NK-92 treated with Interleukin-12 subunit alpha and Interleukin-12 subunit beta, amount 100 ng/mL, for 24 hours (cell line): ENCODE measurements around the gene ANKRD11.
"Not testable (repeated sequence)": the region's sequence is repeated elsewhere in the genome, so short reads cannot be mapped to it uniquely, and the experiment has no call there.

Experiments
- DNase-seq: peaks from one replicate; lab custom pipeline; 2025; lab: John Stamatoyannopoulos, UW

The ANKRD11 gene

DNA sequence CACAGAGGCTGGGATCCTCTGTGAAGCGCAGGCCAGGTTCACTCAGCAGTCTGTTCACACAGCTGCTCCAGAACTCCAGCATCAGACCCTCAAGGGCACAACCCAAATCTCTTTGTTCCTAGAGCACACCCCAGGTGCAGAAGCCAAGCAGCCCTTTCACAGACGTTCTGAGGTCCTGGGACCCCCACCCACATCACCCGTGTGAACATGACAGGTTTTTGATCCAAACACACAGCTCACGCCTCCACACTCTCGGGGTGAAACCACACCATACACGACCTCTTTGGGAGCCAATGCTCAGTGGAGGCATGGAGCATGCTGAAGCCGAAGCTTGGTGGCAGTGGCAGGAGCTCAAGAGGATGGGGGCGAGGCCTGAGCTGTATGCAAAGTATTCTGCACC, 175.5 kb downstream of the ANKRD11 start:
- no peak for DNase-seq

DNA sequence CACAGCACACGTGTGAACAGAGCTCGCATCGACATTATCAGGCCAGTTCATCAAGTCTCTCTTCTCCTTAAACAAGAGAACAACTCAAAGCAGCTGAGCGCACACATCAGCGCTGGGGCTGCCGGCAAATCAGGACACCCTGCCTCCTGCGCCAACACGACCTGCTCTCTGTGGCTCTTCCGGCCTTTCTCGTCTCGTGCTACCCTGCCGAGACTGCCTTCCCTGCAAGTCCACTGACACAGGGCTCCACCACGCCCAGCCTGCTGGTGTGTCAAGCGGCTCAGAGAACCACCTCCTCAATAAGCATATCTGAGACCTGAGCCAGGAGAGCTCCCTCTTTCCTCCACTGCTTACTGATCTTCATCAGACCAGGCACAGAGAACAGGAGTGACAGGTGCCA, 176.0 kb downstream of the ANKRD11 start:
- no peak for DNase-seq

DNA sequence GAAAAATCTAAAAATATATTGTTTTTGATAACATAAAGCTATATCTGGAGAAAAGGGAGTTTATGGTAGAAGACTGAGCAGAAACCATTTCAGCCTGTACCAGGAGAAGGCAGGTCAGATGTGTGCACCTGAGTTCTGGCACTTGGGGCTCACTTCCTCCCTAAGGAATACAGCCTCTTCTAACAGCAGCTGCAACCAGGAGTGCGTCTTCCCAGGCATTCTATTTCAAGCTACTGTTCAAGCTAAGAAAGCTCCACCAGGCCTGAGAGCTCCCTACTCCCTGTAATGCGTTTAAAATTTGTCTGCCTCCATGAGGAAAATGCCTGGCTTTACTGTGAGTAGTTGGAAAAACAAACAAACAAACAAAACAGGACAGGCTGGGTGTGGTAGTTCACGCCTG, 176.8 kb downstream of the ANKRD11 start:
- no peak for DNase-seq

DNA sequence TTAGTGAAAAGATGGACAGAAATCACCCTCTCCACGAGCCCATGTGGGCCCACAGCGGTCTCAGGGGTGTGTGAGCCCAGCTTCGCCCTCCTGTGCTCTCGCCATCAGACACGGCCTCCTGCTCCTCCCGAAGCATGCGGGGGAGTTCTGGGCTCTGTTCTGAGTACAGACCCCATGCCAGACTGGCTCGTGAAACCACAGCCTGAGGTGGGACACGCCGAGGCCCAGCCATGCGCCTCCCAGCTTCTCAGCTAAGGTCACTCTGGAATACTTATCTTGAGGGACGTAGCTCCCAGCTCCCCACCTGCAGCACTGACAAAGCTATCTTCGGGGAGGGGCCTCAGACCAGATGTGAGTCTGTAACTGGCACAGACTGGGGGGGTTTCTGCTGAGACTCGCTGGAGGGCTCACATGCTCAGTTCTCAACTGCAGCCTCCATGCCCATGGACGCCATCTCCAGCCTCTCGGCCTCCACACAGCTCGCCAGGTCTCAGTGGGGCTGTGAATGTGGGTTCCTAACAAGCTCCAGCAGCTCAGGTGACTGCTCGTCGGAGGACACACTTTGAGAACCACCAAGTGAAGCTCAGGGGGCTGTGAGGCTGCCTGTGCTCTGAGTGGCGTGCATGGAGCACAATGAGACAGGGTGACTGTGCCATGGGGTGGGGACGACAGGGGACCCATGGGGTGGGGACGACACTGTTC, 177.6 kb downstream of the ANKRD11 start:
- no peak for DNase-seq

DNA sequence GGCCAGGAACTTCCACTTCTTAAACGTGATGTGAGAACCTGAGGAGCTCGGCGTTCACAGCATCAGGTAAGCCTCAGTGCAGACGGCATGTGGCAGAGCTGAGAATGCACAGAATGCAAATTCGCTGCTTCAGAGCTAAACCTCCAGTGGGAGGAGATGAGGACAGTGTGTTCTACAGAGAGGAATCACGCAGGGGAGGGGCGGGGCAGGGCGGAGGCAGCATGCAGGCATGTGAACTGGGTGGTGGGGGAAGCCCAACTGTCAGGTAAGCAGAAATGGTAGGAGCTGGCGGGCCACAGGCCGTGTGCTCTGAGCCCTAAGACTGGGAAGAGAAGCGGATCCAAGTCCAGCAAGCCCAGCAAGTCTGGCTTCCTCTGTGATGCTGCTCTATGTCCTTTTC, 178.2 kb downstream of the ANKRD11 start:
- DNase-seq = no peak

DNA sequence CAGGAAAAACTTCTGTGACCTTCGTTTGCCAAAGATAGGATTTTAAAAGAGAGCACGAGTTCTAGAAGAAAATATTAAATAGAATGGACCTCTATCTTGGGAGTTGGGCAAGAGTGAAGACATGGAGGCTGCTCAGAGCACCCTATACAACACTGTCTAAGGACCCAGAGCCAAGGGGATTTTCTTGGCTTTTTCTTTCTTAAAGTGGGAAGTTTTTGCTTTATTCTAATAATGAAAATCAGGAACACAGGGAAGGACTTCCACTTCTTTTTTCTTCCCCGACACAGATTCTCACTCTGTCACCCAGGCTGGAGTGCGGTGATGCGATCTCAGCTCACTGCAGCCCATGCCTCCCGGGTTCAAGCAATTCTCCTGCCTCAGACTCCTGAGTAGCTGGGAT, 178.7 kb downstream of the ANKRD11 start:
- no peak for DNase-seq

DNA sequence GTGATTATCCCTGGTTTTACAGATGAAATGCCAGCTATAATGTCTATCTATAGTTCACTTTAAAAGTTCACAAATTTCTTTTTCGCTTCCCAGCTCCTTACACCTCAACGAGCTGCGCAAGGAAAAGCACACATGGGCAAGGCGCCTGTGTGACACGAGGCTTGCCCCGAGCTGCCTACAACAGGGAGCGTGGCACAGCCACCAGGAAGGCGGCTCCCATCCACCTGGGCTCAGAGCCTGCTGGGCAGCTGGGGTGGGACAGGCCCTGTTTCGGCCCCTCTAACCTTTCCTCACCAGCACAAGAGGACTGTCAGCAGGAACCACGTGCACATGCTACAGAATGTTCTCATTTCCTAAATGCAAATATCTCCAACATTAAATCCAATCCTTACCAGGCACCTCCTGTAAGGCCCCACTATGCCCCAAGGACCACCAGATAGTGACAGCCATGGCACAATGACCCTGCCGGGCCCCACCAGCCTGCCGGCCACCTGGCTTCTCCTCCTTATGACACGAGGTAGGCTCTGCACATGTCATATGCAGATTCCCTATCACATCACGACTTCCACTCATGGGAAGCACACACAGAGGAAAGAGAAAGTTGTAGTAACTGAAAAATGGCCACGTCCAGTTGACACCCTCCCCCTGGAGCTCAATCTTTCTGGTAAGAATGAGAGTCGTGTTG, 180.8 kb downstream of the ANKRD11 start:
- no peak for DNase-seq

DNA sequence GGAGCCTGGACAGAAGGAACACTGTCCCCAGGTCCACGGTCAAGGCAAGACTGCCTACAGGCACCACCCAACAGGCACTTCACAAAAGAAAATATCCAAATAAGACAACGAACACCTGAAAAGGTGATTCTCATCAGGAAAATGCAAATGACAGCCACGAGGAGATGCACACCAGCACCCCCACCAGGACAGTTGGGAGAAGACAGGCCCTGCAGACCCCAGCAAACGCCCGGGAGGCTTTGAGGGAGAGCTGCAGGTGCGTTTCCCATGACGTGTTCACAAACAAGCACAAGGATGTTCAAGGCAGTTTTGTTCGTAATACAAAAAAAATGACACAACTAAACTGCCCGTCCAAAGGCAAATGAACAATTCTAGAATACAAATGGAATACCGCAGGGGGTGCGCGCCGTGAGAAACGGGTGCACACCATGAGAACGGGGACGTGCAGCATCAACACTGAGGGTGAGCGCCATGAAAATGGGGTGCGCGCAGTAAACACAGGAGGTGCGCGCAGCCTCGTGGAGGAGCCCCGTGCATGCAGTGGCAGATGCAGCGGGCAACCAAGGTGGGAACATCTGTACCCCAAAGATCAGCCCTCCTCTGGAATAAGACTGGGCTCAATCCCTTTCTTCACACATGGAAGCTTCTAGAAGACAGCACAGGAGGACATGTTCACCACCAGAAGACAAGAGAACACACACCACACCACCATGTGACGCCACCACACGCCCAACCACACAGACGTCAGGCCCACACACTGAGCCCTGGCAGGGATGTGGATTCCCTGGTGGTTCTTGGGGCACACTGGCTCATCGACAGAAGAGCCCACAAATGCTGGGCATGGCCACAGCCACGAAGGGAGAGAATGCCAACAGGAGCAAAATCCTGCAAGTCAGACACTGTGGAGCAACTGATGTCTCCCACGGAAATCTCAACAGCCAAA, 181.7 kb downstream of the ANKRD11 start:
- DNase-seq = no peak

DNA sequence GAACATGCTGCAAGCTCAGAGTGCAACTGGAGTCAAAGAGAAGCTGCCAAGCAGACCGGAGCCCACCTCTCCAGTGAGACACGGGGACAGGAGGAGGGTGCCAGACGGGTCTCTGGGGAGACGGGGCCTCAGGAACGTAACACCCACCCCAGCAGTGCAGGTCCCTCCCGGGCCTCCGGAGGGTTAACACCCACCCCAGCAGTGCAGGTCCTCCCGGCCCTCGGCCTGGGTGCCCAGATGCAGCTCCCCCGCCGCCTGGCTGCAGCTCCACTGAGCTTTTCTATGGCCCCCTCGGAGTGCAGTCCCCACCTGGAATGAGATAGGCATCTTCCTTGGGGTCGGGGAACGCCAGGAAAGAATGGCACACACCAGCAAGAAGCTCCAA, 182.9 kb downstream of the ANKRD11 start:
- DNase-seq = no peak

DNA sequence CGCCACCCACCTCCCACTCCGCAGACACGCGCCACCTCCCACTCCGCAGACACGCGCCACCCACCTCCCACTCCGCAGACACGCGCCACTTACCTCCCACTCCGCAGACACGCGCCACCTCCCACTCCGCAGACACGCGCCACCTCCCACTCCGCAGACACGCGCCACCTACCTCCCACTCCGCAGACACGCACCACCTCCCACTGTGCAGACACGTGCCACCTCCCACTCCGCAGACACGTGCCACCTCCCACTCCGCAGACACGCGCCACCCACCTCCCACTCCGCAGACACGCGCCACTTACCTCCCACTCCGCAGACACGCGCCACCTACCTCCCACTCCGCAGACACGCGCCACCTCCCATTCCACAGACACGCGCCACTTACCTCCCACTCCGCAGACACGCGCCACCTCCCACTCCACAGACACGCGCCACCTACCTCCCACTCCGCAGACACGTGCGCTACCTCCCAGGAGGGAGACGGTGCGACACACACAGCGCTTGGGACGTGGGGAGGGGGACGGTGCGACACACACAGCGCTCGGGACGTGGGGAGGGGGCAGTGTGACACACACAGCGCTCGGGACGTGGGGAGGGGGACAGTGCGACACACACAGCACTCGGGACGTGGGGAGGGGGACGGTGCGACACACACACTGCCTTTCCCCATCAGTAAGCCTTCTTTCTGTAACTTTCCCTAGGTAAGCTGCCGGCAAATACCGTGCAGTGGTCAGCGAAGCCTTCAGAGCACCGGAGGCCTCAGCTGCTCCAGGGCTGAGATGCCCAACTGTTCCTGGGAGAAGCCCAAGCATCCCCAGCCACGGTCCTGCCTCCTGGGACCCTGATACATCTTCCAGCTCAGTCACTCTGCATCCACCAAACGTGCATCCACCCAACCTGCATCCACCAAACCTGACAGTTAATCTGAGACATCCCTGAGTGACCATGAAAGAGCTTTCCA, 183.6 kb downstream of the ANKRD11 start:
- DNase-seq = not testable (repeated sequence)

DNA sequence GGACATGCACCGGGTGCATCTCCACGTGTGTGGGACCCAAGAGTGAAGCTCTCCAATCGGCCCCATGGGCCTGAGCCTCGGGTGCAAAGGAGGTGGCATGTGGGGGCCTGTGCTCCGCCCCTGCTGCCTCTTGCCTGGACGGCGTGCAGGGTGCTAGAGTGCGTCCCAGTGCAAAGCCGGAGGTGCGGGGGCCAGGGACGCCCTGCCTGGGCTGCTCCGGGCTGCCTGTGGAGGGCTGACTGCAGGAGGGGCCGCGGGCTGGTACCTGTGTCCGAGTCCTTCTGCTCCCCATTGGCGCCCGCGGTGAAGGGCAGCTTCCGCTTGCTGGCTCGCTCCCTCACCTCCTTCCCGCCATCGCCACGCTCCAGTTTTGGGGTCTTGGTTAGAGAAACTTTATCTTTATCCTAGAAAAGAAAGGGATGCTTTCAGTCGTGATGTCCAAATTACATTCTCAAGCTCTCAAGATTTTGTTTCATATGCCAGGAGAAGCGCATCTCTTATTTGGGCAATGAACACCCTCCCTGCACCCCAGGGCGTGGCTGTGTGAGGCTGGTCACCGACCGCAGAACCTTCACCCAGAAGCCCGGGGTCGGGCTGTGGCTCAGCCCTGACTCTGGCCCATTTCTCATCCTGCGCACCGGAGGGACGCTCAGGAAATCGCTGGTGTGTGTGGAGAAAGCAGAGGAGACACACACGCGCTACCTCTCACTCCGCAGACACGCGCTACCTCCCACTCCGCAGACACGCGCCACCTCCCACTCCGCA, 185.2 kb downstream of the ANKRD11 start:
- DNase-seq = no peak

DNA sequence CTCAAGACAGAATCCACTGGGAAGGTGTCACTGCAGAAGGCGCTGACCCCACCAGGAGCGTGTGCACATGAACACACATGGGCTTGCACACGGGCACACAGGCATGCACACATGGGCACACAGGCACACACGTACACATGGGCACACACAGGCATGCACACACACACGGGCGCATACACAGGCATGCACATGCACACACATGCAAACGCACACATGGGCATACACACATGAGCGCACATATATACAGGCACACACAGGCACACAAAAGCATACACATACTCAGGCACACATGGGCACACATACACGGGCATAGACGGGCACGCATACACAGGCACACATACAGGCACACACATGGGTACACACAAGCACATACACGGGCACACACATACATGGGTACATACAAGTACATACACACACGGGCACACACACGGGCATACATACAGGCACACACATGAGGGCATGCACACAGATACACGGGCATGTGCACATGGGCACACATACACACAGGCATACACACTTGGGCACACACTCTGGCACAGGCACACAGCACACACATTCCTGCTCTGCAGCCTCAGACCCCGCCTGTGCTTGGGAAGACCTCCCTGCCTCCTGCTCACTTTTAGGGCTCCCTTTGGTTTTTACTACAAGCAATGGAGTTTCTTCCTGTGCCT, 186.0 kb downstream of the ANKRD11 start:
- DNase-seq = no peak

DNA sequence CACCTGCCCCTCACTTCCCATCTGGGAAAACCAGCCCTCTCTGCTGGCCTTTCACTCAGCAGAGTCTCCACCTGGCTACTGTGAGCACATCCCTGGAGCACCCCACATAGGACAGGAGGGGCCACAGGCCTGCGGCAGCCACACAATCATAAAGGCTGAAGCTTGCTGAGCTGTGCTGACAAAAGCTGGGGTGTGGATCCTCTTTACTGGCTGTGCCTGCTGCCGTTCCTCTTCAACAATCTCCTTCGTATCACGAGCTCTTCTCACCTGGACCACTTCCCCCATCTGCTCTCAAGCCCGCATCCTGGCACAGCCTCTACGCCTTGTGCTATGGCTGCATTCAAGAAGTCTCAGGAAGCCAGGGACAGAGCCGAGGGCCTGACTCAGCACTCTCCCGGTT, 186.7 kb downstream of the ANKRD11 start:
- no peak for DNase-seq

DNA sequence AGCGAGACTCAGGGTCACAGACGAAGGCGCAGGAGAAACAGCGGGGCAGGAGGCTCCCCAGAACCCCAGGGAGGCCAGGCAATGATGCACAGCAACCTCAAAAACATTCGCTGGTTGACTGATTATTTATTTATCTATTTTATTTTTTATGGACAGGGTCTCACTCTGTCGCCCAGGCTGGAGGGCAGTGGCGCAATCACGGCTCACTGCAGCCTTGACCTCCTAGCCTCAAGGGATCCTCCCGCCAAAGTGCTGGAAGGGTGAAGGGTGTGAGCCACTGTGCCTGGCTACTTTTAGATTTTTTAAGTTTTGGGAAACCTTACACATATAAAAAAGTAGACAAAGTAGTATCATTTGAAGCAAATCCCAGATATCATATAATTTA, 189.4 kb downstream of the ANKRD11 start:
- DNase-seq = no peak

DNA sequence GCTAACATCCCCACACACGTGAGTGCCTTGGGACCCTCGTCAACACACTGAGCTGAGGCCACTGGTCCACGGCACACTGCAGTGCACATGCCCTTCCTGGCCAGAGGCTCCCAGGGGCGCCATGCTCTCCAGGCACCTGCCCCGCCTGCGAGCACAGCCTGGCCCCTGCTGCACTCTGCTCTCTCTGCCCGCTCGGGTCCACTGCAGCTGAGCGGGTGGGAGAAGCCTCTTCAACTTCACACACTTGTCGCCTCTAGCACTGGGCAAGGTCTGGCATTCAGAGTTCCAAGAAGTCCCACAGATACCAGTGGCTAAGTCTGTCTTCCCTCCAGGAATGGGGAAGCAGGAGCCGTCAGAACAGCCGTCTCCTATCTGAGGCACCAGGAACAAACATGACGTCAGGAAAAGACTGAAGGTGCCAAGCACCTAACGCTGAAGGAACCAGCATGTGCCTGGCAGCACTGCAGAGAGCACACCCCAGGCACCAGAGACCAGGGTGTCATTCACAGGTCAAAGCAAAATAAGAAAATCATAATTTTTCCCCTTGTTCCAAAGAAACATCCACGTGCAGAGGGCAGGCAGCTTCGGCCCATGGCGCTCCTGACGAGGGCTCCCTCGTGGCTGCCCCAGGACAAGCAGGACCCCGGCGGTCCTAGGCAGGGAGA, 189.9 kb downstream of the ANKRD11 start:
- DNase-seq = no peak

DNA sequence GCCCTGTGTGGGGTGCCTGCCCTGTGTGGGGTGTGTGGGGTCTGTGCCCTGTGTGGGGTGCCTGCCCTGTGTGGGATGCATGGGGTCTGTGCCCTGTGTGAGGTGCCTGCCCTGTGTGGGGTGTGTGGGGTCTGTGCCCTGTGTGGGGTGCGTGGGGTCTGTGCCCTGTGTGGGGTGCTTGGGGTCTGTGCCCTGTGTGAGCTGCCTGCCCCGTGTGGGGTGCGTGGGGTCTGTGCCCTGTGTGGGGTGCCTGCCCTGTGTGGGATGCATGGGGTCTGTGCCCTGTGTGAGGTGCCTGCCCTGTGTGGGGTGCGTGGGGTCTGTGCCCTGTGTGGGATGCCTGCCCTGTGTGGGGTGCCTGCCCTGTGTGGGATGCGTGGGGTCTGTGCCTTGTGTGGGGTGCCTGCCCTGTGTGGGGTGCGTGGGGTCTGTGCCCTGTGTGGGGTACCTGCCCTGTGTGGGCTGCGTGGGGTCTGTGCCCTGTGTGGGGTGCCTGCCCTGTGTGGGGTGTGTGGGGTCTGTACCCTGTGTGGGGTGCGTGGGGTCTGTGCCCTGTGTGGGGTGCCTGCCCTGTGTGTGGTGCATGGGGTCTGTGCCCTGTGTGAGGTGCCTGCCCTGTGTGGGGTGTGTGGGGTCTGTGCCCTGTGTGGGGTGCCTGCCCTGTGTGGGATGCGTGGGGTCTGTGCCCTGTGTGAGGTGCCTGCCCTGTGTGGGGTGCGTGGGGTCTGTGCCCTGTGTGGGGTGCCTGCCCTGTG, 190.8 kb downstream of the ANKRD11 start:
- DNase-seq = not testable (repeated sequence)

DNA sequence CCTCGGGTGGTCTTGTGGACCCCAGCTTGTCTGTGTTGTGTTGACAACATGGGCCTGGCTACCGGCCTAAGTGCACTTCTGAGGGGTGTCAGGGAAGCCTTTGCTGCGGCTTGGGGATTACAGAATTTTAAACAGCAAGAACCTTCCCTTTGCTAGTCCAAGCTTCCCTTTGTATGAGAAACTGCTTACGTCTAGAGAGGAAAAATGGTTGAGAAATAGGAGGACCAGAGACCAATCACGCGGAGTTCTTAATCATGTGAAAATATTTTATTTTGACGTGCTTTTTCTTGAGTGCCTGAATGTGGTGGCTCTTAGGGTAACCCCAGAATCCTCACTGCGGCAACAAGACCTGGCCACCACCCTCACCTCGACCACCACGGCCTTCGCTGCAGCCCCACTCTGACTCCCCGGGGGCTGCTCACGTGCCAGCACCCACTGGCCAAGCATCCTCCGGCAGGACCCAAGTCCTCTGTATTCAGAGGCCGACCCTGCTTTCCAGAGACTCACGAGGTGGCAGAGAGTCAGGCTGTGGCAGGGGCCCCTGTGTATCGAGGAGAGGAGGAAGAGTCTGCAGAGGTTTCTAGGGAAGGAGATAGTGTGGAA, 191.6 kb downstream of the ANKRD11 start:
- no peak for DNase-seq

DNA sequence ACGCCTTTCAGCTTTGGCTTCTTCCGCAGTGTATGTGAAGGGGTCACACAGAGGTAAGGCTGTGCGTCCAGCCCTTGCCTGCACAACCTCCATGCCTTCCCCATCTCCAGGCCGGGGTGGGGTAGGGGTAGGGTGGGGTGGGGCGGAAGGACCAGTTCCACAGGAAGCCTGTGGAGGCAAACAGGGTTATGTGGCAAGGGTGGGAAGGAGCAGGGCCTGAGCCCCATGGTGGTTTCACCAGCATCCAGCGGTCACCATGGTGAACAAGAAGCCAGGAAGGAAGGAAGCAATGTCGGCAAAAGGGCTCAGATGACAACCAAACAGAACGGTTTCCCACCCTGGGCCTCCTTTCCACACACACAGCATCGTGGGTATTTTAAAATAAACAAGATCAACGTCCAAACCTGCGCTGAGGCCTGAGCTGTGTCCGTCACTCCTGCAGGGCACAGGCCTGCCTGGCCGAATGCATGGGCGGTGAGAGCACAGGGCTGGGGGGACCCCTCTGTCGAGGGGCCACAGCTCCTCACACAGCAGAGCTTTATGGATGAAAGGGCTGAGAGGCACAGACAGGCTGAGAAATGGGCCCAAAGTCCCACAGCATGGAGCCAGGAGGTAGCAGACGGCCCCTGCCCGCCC, 192.3 kb downstream of the ANKRD11 start:
- no peak for DNase-seq
